Activated gamma-delta T cell treated with Interleukin-2 at 50 U/mL for 16 hours (primary cell): ENCODE results near the gene IFNW1.
A peak's percentile ranks its signal among the peaks of the same experiment; 100 is the strongest.
"Not testable (repeated sequence)": the region's sequence is repeated elsewhere in the genome, so short reads cannot be mapped to it uniquely, and the experiment has no call there.

ENCODE experiments used
- DNase-seq: peaks from one replicate; pipeline ENCODE4 v3.0.0-alpha.2; 2020

IFNW1 gene

DNA sequence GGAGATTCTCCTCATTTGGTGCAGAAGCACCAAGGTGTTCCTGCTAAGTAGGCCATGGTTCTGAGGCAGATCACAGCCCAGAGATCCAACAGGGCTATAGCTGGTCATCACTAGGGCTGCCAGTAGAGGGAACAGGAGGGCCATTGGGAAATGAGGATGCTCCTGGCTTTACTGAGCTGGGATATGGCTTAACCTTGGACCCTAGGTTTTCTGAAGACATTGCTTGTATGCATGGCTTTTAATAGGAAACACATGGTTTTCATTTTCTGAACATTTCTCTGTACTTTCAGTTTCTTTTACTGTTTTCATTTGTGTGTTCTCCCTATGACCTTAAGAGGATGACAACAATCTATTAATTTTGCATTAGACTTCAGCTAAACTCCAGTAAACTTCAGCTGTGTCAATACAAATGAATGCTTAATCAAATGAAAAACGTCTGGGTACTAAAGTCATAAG lies at the start of gene IFNW1:
Gene IFNW1 (minus strand): TSS at position 406 of the 456 bp plus-strand sequence. CDS start 262 bp downstream, at position 144.
- no peak for DNase-seq

DNA sequence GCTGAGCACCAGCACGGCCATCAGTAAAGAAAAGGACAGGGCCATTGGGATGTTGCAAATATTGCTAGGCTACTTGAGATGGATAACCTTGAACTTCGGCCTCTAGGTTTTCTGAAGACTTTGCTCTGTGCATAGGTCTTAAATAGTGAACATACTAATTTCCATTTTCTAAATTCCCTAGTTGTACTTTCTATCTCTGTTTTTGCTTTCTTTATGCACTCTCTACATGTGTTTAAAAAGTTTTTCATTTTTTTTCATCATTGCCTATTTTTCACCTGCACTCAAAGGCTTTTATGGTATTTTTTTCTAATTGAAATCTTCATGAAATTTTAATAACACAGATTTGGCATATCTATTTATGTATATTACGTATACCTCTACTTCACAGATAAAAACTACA lies 45.9 kb upstream of the IFNW1 start, which contains the start of gene IFNA4:
Gene IFNA4 (minus strand): TSS at position 101 of the 400 bp plus-strand sequence. CDS start 56 bp downstream, at position 45.
- DNase-seq = not testable (repeated sequence)

DNA sequence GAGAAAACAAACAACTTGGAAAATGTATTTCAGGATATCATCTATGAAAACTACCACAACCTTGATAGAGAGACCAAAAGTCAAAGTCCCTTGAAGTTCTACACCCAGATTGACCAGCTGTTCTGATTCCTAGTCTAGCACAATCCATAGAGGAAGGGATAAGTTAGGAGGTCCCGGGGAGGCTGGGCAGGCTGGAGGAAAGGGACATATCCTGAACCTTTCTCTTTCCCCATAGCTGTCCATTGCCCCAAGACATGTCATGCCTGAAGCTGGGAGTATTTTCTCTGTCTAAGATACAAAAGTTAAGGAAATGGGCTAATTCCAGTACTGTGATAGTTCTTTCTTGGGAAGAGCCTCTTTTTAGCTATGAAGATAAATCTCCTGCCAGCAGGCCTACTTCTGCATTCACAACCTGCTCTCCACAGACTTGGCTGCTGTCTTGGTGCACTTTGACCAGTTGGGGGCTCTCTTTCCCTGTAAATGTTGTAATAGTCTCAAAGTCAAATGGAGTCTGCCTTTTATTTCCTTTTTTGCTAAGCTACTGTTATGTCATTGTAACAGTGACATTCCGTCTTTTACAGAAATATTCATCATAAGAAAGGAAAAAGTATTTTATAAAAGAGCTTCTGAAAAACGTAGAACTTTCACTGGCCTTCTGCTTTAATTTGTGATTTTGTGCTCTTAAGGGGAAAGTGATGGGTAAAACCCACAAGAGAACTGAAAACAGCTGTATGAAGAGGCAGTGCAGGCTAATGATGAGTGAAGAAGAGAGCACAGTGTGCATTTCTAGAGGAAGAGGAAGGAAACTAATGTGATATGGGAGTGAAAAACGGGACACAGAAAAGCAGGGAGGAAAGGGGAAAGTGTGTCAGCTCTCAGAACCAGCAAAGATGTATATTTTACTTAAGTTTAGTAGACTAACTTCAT lies 41.4 kb upstream of the IFNW1 start:
- DNase-seq = not testable (repeated sequence)

DNA sequence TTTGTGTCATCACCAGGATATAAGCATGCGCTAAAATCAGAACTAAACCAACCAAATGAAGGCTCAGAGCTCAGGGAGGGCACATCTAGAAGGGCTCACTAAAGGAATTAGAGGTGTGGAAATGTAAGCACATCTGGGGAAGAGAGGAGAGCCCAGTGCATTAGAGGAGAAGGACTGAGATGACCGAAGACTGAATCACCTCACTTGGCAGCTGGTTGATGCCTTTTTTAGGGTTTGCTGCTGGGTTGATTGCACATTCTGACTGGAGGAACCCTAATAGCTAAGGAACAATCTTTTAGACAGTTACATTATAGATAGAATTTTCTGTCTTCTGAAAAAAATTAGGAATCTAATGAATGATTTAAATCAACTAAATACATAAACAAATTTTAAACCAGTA lies 33.0 kb upstream of the IFNW1 start:
- no peak for DNase-seq

DNA sequence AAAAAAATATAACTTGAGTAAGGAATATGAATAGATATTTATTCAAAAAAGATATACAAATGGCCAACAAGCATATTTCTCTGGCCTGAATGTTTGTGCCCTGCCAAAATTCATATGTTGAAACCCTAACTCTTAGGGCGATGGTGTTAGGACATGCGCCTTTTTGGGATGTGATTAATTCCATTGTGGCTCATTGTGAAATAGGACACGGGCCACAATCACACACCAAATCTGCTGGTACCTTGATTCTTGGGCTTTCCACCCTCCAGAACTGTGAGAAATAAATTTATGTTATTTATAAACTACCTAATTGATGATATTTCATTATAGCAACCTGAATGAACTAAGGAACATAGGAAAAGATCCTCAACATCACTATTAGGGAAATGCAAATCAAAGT lies 30.5 kb upstream of the IFNW1 start:
- DNase-seq = no peak

DNA sequence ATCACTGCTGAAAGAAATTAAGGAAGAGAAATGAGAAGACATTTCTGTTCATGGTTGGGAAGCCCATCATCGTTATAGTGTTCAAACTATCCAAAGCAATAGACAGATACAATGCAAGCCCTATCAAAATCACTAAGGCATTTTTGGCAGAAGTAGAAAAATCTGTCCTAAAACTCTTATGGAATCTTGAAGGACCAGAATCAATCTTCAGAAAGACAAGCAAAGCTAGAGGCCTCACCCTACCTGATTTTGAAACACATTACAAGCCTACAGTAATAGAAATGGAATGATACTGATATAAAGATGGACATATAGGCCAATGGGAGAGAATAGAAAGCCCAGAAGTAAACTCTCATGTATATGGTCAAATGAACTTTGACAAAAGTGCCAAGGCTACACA lies 29.7 kb upstream of the IFNW1 start:
- DNase-seq = no peak

DNA sequence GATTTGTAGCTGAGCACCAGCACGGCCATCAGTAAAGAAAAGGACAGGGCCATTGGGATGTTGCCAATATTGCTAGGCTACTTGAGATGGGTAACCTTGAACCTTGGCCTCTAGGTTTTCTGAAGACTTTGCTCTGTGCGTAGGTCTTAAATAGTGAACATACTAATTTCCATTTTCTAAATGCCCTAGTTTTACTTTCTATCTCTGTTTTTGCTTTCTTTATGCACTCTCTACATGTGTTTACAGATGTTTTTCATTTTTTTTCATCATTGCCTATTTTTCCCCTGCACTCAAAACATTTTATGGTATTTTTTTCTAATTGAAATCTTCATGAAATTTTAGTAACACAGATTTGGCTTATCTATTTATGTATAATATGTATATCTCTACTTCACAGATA lies 24.9 kb upstream of the IFNW1 start, which contains the start of gene IFNA21:
Gene IFNA21 (minus strand): TSS at position 101 of the 400 bp plus-strand sequence. CDS start 48 bp downstream, at position 53.
- DNase-seq = not testable (repeated sequence)

DNA sequence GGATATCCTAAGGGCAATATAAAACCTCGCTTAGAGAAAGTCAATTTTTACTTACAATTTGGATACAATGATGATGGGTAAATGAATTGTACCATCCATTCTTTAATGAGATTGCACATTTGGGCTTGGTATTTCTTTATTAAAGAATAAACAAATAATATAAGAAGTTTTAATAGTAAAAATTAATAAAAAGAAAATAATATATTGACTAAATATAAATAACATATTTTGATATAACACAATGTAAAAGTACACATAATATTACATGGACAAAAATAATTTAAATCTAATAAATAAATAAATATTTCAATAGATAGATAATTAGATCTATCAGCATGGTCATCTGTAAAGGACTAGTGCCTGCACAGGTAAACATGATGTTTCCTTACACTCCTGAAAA lies 23.9 kb upstream of the IFNW1 start:
- no peak for DNase-seq

DNA sequence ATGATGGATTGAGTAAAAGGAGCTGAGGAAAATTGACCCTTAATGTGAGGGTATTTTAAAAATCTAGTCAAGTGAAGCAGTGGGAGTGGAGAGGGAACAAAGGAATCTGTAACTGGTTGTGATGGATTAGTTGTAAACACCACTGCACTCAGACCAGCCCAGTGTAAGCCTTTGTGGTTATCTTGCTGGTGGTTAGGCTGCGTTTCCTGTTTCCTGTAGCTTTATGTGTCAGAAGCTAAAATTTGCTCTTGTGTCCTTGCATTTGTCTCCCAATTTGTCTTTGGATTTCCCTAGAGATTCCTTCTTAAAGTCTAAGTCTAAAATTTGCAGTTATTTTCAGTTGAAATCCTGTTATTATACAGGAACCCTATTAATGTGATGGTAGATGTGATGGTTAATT lies 18.5 kb upstream of the IFNW1 start:
- peak; percentile 17 for DNase-seq

DNA sequence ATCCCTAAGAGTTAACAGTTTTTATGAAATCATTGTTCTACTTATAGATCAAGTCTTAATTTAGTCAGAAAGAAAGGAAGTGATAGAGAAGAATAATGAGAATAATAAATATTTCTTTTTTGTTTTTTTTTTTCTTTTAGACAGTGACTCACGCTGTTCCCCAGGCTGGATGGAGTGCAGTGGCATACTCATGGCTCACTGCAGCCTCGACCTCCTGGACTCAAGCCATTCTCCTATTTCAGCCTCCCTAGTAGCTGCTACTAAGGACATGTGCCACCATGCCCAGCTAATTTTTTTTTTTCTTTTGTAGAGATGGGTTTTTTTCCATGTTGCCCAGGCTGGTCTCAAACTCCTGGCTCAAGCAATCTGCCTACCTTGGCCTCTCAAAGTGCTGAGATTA lies 13.9 kb upstream of the IFNW1 start:
- DNase-seq = no peak

DNA sequence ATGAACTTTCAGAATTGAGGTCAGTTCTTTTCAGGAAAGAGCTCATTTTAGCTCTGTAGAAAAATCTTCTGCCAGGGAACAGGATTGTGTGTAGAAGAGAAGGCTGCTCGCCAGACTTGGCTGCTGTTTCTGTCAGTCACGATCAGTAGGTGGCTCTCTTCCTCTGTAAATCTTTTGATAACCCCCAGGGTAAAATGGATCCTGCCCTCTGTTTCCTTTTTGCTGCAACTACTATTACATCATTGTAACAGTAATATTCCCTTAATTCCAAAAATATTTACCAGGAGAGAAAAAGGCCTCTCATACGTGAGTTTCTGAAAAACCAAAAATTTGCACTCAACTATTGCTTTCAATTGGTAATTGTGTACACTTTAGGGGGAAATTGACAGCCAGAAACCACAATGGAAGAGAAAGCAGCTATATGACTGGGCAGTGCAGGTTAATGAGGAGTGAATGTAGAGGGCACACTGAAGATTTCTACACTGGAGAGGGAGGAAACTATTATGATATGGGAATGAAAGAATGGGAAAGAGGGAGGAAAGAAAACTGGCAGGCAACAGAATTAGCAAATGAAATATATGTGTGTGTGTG lies 12.5 kb upstream of the IFNW1 start:
- no peak for DNase-seq

DNA sequence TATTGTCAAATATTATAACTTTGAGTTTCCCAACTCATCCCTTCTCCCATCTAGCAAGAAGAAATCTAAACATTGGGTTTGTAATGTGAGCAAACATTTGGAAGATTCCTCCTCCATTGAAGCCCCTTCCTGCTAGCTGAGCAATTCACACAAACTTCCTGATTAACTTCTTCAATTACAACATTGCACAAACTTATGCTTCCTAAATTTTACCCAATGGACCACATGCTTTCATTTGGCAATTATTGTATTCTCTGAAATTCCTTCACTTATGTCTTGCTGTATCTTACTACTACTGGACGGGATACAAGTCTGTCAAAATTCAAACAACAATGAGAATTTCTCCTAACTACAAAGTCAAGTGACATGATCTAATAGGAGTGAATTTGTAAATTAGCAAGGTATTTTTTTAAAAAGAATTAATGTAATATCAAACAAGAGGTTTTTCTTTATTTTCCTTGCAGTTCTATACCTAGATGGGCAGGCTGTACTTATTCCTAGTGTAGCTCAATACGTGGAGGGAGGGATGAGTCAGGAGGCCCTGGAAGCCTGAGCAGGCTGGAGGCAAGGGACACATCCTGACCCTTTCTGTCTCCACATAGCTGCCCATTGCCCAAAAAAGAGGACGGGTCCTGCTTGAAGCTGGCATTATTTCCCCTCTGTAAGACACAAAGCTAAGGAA lies 11.8 kb upstream of the IFNW1 start:
- DNase-seq = no peak

DNA sequence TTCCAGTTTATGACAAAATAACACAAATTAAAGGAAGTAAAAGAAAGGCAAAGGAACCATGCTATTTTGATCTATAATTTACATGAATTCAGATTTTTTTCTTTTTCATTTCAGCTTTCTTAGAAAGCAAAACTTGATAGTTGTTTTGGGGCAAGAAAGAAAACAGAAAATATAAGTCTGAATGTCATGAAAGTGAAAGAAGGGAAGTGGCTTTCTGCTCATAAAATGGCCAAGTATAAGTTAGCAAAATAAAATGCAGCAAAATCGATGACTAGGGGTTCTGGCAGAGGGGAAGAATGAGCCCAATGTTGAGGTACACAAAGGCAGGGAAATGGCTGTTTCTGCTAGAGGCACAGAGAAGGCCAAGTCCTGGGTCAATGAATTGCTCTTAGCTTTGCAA lies 3.0 kb upstream of the IFNW1 start:
- no peak for DNase-seq

DNA sequence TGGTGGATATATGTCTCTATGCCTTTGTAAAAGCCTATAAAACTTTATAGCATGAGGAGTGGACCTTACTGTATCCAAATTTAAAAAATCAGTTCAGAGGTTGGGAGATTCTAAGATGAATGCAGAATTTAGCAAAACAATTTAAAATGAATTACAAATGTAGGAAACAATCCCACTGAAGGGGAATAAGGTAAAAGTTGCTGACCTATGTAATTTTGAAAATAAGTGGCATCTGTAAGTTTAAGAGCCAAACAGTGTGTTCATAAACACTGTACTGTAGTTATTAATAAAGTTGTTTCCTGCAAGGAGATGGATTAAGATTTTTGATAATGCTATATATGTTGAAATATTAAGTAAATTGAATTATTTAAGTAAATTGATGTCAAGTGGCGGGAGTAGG lies 4.6 kb downstream of the IFNW1 start:
- no peak for DNase-seq

DNA sequence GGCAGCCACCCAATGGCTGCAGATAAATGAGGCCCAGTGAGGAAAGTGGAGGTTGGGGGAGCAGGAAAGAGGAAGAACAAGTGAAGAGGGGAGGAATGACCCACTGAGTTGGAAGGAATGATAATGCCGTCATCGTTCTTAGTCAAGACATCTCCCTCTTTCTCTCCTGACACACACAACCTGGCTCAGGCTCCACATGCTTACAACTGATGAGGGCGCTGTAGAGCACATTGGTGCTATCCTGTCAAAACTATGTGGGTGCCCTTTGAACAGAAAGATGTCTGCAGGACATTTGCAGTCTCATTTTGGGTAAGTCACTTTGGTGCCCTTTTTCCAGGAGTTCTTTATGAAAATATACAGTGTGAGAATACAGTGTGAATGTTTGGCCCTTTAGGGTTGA lies 5.9 kb downstream of the IFNW1 start:
- DNase-seq = no peak

DNA sequence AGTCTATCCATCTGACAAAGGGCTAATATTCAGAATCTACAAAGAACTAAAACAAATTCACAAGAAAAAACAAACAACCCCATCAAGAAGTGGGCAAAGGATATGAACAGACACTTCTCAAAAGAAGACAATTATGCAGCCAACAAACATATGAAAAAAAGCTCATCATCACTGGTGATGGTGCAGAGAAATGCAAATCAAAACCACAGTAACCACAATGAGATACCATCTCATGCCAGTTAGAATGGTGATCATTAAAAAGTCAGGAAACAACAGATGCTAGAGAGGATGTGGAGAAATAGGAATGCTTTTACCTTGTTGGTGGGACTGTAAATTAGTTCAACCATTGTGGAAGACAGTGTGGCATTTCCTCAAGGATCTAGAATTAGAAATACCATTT lies 13.4 kb downstream of the IFNW1 start:
- DNase-seq = not testable (repeated sequence)

DNA sequence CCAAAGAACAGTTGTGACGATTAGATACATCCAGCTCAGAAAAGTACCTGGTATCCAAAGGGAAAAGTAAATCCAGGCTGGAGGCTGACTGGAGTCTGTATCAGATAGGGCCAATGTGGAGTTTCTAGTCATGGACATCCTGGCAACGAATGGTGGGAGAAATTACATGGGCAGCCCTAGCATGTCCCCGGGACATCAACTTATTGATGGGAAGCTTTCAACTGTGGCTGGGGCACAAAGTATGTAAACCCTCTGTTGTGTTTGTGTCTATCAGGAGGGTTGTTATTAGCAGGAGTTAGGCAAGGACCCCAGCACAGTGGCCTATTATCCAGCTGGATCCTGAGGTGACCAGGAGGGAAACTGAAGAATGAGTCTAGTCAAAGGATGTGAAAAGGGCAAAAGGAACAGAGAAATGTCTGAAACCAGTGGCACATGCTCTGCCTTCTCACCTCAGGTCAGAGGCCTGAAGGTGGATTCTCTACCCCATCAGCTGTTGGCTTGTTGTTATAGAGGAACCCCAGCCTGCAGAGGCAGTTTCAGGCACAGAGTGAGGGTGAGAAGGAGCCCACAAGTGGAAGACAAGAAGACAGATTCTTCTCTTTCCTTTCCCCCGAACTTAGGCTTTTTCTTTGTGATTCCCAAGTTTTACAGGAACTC lies 19.9 kb downstream of the IFNW1 start:
- DNase-seq = no peak

DNA sequence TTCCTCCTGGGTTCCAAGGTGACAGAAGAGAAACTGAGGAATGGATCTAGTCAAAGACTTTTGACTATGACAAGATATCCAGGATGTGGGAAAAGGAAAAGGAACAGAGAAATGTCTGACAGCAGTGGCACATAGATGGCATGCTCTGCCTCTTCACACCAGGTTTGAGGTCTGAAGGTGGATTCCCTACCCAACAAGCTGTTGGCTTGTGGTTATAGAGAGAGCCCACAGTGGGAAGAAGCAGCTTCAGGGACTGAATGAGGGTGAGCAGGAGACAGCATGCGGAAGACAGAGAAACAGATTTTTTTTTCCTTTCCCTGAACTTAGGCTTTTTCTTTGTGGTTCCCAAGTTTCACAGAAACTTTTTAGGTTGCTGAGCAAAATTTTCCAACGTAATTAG lies 20.6 kb downstream of the IFNW1 start:
- DNase-seq = no peak

DNA sequence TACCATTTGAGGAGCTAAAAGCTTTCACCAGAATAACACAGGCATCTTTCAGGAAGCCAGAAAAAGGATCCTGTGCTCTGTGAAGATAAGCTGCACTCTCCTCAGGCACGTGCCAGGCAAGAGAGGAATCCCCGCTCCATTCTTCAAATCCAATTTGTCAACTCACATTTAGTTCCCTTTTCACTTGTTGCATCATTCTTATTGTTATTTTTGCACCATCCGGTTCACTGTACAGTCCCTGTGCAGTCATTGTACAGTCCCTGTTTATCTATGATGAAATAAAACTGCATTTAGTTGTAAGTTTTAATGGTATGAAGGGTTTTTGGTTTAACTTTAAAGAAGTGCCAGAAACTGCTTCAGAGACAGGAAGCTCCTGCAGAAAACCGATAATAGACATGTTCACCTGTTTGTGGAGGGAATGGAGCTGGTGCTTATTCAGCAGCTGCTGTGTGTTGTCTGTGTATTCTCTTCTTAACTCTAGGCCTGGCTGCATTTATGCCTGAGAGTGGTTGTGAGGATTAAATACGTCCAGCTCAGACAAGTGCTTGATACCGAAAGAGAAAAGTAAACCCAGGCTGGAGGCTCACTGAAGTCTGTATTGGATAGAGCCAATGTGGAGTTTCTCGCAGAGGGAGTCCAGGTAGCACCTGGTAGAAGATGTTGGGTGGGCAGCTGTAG lies 22.4 kb downstream of the IFNW1 start:
- DNase-seq = no peak

DNA sequence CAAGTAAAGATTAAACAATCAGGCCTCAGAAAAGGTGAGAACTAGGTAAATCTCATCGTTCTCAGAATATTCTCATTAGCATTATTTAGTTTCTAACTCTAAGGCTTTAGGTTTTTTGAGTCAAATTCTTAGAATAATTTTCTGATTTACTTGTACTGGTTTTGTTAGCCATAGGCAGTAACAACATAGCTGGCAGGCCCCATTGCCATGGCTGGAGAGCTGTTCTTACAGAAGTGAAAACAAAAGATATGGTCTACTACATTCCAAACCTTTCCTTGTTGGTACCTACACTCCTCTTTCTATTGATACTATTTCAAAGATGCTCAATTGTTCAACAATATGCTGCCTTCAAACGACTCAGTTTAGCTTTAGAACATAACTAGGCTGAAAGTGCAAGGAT lies 27.3 kb downstream of the IFNW1 start:
- no peak for DNase-seq

DNA sequence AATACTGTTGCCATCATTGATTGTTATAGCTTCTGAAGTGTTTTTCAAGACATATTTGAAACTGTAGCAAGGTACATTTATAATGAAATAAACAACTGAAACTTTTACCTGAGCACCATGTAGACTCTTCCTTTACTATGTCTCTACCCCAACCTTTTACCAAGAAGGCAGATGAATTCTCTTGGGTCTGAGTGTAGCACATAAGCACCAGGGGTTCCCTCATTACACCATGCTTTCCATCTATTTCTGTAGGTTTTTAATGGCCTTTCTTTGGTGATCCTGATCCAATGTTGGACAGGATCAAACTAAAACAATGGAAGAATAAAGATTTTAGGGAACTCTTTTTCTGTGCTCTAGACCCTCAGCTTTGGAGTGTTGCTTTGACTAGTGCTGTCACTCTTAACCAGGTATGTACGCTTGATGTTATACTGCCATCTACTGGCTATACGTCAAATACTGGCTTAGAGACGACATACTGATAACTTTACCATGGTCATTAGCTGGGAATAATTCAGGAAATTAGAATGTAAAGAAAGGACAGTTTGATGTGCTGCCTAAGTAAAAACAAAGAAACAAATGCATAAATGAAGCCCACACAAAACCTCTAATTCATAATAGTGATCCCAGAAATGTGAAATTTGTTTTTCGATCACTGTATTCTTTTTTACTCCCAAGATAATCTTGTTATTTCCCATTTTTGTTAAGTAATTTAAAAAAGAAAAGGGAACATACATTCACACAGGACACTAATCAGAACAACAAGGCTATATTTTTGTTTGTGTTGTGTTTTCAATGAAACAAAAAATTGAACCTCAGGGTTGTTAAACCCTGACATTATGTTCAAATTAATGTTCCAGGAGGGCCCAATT lies 30.7 kb downstream of the IFNW1 start:
- DNase-seq = no peak
